HPDE6-E6E7 (cell line): ENCODE measurements around the gene HDLBP.

Source experiments
- DNase-seq: peaks from one replicate; pipeline ENCODE4 v3.0.0; 2011; ENCODE audit warnings: missing footprints; ENCODE audit errors: extremely low spot score

HDLBP gene

DNA sequence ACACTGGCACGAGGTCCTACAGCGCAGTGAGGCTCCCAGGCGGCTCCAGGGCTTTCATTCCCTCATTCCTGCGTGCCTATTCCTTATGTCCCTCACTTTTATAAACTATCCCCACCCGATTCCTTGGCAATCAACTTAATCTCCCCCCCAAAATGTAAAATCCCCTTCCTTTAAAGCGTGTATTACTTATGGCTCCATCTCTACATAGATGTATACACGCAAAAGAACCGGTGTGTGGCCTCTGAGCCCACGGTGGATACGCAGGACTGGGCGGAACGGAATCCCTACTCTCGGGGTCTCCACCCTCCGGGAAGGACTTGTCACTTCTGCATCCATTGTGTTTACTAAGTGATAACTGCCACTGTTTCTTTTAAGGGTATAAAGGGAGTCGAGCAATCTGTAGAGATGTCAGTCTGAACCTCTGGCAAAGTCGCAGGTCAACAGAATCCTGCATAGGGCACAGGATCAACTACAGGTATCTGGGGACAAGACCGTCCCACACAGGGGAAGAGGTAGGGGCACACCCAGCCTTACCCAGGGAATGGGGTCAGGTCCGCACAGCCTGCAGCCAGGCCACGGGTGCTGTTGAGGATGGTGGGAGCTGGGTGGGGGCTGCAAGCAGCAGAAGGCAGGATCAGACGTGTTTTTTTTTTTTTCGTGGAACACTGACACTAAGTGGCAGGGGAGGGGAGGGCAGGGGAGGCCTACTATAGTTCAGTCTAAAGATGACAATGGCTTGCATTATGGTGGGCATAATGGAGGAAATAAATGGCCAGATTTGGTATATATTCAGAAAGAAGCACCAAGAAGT lies 42.1 kb downstream of the HDLBP start:
- no peak for DNase-seq

DNA sequence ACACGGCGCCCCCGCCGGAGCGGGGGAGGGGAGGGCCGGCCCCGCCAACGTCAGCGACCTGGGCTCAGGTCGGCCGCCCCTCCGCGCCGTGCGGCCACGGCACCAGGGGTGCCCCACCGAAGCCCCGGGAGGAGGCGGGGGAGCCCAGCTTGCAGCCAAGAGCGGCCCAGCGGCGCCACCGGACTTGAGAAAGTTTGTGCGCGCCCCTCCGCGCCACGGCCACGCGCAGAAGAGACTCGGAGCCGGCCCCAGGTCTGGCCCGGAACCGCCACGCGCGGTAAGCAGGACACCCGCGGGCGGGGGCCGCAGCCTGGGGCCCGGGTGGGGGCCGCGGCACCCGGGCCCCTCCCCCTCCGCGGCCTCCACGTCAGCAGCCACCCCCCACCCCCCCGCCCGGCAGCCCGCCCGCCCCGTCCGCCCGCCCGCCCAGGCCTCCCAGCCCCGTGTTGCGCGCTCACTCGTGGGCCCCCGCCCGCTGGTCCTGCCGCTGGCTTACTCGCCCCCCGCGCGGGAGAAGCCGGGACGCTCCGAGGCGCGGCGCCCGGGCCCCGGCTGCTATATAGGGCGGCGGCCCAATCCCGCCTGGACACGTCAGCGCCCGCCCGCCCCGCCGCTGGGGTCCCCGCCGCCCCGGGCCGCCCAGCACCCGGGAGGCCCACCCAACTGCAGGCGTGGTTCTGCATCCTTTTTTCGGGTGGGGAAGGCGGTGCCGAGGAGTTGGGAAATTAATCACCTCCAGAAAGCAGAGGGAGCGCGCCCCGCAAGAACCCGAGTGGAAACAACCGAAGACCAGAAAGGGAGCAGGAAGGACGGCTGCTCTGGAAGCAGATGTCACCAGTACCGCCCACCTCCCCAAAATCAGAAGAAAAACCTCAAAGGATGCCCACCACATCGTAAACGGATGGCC lies 42.9 kb downstream of the HDLBP start:
- no peak for DNase-seq

DNA sequence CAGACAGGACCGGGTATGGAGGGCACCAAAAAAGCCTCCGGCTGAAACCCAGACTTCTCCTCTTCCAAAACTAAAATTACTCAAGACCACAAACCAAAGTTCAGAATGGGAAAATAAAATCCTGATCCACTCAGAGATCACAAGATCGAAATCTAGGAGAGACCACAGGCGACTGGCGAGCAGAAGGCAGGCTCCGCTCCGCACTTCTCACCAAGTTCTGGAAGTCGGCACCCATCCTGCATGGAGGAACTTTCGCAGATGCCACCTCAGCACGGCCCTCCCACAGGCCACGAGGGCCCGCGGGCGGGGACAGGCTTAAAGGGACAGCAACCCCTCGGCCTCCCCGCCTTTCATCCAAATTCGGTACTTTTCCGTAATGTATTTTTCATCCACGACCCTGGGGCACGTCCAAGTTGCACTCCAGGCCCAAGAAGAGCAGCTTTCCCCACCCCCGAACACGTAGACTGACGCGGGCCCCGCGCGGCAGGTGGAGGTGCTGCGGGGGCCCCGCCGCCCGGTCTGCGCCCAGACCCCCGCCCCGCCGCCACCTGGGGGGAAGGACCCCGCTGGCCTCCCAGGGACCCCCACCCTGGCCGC lies 43.7 kb downstream of the HDLBP start:
- DNase-seq, result peak; percentile 54

DNA sequence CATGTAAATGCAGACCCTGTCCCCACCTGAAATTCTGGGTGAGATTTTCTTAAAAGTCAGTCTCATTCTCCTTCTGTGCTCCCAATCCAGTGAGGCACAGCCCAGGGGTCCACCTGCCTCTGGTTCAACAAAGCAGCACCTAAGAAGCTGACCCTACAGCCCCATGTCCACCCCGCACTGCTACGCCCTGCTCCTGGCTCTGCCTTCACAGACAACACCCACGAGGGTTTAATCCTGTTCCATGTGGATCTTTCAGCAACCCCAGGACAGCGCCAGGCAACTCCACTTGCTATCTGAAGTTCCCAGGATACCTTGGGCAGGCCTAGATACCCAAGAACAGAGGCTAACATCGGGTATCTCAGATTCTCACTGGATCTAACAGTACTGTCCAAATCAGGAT lies 44.9 kb downstream of the HDLBP start:
- no peak for DNase-seq

DNA sequence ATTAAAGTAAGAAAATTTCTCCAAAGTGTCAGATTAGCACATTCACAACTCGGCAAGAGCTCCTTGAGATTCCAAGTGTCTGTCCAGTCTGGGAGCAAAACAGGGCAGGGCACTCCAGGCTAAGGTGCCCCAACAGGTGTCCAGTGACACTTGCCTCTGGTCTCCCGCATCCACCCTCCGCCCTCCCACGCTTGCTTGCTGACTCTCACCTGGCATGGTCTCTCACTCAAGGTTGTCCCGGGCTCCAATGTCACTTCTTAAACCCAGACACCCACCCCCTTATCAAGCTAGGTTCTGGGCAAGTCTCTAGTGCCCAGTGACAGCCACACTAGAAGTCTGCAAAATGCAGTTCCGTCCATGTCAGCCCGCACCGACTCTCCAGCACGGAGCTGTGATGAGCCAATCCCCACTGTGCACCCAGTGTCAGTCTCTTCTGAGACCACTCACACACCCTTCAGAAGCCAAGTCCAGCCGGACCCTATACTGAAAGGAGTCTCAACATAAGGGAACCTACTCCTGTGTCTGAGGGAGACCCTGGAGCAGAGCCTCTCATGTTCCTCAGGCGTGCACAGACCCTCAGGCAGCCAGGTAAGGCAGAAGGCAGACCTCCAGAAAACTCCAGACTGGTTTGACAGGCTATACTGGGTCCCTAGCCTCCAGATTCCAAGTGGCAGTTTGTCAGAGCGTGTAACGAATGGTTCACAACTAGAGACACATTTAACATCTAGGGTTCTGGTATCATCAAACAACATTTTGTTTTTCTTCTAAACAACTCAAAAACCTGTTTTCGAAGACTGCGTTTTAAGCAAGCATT lies 45.6 kb downstream of the HDLBP start:
- DNase-seq, result no peak

DNA sequence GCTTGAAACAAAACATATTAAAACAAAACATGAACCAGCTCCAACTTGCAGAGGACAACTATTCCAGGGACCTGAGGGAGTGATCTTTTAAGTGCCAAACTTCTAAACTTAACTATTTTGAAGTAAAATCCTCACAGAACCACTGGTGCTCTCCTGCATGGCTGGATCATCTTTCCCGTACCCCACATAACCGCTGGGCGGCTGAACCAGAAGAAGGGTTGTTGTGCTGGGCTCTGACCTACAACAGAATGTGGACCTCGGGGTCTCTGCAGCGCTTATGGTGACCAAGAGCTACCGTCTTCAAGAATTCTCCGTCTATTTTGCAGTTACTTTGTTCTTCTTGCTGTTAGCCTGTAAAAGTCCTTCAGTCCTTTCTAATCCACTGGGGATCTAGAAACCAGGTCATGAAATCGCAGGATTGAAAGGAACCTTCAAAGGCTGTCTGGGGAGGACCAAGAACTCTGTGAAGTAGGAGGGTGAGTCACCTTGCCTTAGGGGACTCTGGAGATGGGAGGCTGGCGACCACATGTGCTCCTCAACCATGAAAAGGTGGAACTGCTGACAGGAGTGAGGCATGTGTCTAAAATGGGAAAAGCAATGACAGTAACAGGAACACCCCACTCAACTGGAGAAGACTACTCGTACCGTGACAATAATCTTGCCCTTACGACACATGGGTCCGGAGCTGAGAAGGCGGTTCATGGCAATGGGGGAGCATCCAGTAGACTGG lies 46.6 kb downstream of the HDLBP start:
- DNase-seq, result no peak

DNA sequence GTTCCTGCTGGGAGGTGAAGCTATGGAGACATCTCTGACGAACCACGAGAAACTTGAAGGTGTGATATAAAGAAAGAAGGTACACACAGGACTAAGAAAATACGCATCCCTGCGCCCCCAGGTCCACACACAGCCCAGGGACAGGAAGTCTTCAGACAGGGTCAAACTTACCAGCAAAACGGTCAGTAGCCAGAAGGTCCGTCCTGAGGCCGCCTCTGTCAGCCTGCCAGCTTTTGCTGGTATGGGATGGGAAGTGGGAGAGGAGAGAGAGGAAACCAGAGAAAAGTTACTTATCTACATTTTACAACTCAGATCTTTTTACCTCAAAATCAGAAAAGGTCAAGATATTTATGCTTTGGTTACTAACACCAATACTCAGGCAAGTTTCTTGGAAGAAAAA lies 47.2 kb downstream of the HDLBP start:
- DNase-seq, result no peak

DNA sequence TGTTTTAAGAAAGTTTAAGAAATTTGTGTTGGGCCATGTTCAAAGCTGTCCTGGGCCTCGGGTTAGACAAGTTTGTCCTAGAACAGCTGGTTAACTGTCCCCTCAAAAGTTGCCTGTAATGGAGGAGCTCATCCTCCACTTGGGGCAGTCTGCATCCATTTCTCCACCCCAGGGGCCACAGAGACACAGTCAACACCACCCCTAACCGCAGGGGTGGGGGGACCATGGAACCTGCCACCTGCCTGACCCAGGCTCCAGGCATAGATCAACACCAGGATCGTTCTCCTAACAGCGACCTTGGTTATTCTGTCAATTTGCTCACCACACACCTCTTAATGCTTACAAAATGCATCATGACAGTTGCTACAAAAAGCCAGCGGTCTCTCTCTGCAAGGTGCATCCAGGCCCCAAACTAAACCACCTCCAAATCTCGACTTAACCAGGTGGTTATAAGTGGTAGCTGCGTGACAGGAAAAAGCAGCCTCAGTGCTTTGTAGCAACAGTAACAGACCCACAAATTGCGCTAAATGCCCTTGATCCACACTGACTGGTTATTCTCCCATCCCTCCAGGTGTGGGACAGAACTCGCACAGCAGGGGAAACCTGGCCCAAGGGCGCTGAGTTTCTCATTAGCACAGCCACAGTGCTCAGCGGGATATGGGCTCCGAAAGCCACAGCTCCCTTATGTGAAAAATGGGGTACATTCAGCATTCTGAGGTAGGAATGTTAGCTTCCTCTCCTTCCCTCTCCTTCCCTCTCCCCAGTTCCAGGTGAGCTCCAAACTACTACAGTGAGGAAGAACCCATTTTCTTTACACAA lies 48.0 kb downstream of the HDLBP start:
- no peak for DNase-seq

DNA sequence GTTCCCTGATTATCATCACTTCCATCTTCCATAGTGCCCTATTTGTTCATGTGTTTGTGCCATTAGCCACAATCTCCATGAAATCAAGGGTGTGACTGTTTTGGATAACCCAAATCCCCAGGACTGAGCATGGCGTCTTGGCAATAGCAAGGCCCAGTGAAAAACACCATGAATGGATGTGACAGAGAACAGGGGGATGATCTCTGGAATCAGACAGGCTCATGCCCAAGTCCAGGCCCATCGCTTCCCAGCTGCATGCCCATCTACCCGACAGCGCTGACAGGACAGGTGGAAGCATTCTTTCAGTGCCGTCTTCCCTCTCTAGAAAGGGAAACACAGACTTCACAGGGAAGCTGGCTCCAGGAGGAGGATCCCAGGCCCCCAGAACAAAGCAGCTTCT lies 50.0 kb downstream of the HDLBP start:
- DNase-seq, result no peak

DNA sequence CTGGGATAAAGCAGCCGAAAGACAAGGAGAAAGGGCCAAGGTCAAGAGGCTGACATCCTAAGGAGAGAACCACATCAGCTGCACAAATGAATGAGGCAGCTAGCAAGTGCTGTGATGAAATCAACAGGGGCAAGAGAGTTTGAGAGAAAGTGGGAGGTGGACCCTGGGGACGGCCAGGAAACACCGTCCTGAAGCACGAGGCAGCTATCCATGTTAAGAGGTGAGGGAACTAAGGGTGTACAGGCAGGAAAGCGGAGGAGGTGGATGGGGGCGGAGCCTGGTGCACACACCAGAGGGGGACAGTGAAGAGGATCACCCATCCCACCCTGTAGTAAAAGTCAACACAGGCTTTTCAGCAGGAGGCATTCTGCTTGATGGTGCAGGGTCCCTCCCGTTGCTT lies 52.4 kb downstream of the HDLBP start:
- no peak for DNase-seq

DNA sequence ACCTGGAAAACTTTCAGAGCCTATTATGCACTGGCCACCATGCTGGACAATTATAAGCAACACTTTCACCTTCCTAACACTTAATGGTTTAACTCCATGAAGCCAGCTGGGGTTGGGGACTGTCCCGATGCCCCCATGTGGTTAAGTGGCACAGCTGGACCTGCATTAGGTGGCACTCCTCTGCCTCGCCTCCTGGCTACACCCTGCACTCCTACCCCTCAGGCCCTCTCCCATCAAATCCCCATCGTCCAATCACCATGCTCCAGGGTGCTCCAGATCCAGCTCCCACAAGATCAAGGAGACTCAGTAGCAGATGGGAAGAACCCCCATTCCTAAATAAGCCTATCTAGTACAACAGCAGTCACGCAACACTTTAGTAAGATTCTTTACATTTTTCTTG lies 53.8 kb downstream of the HDLBP start:
- no peak for DNase-seq

DNA sequence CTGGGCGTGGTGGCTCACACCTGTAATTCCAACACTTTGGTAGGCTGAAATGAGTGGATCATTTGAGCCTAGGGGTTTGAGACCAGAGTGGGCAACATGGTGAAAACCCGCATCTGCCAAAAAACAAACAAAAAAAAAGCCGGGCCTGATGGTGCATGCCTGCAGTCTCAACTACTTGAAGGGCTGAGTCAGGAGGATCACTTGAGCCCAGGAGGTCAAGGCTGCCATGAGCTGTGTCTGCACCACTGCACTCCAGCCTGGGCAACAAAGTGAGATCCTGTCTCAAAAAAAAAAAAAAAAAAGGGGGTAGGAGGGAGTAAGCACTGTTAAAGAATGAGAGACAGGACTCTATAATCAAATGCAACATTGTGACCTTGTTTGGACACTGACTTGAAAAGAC lies 54.6 kb downstream of the HDLBP start:
- no peak for DNase-seq

DNA sequence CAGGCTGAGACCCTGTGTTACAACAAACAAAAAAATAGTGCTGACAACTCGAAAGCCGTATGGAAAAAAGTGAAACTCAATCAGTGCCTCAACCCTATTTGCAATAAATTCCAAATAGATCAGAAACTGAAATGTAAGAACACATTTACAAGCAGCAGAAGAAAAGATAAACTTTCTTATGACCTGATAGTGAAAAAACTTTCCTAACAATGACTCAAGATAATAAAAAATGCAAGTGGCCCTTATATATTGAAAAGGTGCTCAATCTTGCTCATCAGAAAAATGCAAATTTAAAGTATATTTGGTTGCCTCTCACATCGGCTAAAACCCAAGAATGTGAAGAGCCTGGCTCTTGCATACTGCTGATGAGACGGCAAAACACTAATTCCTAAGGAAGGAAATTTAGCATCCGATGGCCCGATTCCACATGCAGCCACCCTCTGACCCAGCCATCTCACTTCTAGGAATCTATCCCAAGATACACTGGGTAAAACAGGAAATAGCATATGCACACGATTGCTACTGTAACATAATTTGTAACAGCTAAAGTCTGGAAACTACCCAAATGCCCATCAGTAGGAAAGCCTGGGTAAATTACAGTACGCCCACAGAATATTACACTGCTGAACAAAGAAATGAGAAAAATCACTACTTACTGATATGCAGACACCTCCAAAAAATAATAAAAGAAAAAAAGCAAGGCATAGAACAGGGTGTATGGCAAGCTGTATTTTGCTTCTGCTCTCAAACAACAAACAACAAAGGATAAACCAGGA lies 56.8 kb downstream of the HDLBP start:
- no peak for DNase-seq

DNA sequence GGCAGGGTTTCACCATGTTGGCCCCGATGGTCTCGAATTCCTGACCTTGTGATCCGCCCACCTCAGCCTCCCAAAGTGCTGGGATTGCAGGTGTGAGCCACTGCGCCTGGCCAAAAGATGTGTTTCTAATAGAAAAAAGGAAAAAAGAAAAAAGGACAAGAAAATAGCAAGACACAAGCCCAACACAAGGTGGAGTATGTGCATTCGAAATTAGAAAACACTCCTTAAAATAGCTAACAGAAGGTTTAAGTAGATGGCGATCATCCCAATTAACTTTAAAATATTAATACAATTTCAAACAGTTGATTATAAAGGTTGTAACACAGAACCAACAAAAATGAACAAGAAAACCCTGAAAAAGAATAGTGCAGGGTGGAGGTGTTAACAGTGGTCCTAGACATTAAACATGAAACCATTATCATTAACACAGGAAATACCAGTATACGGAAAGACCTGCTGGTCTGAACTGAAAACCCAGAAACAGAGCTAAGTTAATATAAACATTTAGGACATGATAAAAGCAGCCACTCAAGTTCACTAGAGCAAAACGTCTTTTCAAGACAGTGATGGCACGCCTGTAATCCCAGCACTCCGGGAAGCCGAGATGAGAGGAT lies 57.9 kb downstream of the HDLBP start:
- no peak for DNase-seq

DNA sequence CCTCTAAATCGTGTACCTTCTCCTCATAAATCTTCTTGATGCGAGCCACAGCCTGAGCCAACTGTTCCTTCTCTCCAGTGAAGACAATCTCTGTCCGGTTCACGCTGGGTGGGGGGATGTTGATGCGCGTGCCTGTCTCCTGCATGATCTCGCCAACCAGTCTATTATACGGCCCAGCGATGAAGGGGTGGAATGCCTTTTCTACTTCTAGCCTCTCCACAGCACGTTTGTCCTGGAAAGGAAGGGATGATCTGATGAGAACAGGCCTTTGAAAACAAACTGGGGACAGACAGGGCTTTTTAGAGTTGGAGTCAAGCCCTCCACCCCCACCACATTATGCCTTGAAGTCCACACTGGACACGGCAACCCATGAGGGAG lies 59.3 kb downstream of the HDLBP start:
- DNase-seq, result no peak

DNA sequence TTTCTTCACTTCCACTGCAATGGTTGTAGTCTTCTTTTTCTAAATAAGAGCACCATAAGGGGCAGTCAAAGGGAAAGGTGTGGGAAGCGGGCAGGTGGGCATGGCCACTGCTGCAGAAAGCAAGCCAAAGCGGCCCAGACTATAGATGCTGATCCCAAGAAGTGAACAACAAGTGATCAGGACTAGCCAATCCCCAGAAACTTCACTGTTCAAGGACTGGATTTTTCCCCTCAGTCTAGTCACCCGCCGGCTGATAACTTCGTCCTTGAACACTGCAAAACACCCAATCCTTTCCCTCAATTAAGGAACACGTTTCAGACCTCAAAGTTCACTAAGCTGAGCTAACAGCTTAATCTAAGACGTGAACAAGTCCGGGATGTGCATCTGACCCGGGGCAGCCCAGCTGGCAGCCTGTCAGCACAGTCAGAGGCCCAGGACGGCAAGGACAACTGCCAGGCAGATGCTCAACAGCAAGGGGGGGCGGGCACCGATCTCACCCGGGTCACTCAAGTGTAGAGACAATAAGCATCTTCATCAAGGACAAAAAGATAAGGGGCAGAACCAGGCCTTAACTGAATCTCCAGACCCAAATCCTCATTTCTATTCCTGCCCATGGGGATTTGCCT lies 59.8 kb downstream of the HDLBP start:
- DNase-seq, result no peak

DNA sequence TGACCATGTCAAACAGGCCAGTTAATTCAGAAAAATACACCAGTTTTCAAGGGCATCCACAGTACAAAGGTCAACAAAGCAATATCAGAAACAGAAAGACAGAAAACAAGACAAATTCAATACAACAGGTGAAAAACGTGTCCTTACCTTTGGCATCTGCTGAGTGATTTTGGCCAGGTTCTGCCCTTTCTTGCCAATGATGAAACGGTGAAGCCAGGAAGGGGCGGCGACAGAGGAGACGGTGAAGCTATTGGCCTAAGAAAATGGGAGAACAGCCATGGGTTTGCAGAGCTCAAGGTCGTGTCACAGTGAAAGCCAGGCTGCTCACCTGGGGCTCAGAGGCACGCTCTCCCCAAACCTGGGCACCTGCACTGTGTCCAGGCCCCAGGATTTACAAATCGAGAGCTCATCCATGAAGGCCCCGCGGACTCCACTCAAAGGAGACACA lies 60.5 kb downstream of the HDLBP start:
- DNase-seq, result no peak

DNA sequence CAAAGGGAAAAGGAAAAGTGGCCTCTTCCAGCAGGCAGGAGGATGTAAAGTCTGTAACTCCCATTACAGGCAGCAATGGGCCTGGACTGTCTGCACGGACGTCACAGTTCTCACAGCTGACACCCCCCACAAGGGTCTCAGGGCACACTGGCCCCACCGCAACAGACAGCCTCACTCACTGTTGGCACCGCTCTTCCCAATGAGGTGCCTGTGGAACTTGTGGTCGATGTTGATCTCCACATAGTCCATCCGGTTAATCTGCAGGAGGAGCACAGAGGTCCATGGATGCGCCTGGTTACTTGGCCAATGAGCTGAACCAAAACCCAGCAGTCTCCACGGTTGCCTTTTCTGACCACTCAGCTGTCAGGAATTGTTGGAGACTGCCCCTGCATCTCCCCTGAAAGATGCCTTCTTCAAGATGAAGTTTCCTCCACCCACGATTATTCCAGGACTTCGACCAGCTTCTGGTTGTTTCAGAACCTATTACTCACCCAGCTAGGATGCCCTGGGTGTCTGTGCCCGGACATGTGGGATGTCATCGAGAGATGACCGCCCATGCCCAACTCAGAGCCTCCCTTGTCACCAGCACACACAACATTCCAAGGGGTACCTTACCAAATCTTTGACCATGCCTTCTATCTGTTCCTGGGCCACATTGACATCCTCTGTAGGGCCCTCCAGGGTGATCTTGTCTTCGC lies 62.5 kb downstream of the HDLBP start:
- DNase-seq, result no peak
